Amygdala (tissue), 56 donors: ENCODE measurements around the gene MACROD2.
A peak's percentile ranks its signal among the peaks of the same experiment; 100 is the strongest.

Source experiments
- DNase-seq, 56 donors: peaks; one replicate each; lab custom pipeline; 2025; lab: John Stamatoyannopoulos, UW

MACROD2 gene

DNA sequence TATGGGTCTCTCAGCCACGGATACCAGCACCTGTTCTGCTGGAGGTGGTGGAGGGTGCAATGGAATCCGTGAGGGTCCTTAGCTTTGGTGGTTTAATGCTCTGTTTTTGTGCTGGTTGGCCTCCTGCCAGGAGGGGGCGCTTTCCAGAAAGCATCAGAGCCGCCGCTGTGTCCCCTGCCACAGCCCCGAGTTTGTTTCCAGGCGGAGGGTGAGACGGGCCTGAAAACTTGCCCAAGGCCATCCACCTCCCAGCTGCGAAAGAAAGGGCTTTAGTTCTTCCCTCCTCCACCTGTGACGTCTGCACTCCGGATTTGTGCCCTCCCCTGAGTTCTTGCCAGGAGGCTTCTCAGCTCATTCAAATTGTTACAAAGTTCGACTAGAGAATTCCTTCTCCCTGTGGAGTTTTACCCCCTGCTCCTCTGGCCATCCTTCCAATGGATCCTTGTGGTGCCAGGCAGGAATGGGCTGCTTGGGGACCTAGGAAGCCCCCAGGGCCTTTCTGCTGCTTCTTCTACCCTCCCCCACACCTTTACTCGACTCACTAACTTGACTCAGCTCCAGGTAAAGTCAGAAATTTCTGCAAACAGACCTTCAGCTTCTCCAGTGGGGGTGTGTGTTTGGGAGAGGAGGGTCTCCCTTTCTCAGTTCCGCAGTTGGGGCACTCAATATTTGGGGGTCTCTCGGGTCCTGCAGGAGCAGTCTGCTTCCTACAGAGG lies 1704.3 kb downstream of the MACROD2 start:
- no peak for DNase-seq

GRCh38 chr20:15700147-15700765 lies 1704.9 kb downstream of the MACROD2 start:
- no peak for DNase-seq

DNA sequence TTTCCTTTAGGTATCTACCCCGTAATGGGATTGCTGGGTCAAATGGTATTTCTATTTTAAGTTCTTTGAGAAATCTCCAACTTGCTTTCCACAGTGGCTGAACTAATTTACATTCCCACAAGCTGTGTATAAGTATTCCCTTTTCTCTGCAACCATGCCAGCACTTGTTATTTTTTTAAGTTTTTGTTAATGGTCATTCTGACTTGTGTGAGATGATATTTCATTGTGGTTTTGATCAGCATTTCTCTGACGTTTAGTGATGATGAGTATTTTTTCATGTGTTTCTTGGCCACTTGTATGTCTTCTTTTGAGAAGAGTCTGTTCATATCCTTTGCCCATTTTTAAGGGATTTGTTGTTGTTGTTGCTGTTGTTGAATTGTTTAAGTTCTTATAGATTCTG lies 1706.8 kb downstream of the MACROD2 start:
- DNase-seq, result no peak

DNA sequence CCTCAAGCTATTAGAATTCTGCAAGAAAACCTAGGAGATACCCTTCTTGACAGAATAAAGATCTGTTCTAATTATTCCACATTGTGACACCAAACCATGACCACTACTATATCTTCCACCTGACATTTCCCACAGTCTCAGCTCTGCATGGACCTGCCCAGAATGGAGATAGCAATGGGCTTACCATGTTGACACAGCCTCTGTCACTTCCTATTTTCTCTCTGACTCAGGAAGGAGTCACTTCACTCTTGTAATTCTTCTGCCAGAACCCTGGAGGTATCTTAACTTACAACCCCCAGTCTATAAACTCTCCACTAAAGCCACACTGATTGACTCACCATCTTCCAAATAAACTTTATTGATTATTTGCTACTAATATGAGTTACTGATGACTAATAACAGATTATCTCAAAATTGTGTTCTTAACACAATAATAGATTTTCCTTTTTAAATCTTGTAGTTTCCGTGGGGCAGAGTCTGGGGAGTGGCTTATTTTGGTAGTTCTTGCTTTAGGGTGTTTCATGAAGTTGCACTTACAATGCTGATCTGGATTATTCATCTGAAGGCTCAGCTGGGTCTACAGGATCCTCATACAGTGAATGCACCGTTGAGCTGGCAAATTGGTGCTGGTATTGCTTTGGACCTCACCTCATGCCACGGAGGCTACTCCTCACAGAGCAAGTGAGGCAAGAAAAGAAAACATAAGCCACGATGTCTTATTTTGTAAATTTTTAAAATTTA lies 1708.0 kb downstream of the MACROD2 start:
- DNase-seq, result no peak

GRCh38 chr20:15705975-15706374 lies 1710.7 kb downstream of the MACROD2 start:
- DNase-seq, result no peak

GRCh38 chr20:15706719-15707118 lies 1711.4 kb downstream of the MACROD2 start:
- DNase-seq, result no peak

DNA sequence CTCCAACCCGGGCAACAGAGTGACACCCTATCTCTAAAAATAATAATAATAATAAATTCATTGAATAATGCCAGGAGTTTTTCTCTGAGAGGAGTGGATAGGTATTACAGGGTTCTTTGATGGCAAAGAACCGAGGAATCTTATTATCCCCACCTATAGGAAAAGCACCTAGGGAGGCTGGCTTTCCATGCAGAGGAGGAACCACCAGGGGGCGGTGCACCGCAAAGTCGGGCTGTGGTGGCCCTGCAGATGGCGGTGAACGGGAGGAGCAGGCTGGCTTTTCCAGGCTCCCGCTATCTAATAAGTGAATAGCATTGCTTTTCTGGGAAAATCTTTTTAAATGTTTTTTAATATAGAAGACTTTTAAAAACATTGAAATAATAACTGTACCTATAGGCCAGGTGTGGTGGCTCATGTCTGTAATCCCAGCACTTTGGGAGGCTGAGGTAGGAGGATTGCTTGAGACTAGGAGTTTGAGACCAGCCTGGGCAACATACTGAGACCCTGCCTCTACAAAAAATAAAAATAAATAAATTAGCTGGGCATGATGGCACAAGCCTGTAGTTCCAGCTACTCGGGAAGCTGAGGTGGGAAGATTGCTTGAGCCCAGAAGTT lies 1713.8 kb downstream of the MACROD2 start:
- peak in 10 of 56 donors; percentile 2 to 59 (median 8) for DNase-seq

- no peak for DNase-seq
These were observed 1715.3 kb downstream of the MACROD2 start for GRCh38 chr20:15710636-15711035.

- no peak for DNase-seq
These were observed 1715.9 kb downstream of the MACROD2 start for GRCh38 chr20:15711177-15711576.

GRCh38 chr20:15716256-15716655 lies 1720.9 kb downstream of the MACROD2 start:
- DNase-seq, result no peak

- no peak for DNase-seq
These were observed 1731.1 kb downstream of the MACROD2 start for GRCh38 chr20:15726416-15726815.

- no peak for DNase-seq
These were observed 1738.7 kb downstream of the MACROD2 start for GRCh38 chr20:15734052-15734451.

DNA sequence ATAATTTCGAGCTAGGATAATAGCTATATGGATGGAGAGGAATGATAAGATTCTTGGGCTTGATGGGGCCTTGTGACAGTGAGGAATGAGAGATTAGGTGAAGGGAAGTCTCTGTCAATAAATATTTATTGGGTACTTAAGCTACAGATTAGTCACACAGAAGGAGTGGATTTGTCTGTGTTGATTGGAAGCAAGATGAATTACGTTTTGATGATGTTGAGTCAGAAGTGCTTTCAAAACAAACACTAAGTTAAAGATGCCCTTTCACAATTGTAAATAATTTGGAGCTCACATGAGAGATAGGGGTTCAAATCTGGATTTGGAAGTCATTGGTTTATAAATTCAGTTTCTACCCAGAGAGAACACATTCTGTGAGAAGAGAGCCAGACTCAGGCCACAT lies 1743.7 kb downstream of the MACROD2 start:
- no peak for DNase-seq

GRCh38 chr20:15740046-15740775 lies 1744.9 kb downstream of the MACROD2 start:
- DNase-seq, result no peak

DNA sequence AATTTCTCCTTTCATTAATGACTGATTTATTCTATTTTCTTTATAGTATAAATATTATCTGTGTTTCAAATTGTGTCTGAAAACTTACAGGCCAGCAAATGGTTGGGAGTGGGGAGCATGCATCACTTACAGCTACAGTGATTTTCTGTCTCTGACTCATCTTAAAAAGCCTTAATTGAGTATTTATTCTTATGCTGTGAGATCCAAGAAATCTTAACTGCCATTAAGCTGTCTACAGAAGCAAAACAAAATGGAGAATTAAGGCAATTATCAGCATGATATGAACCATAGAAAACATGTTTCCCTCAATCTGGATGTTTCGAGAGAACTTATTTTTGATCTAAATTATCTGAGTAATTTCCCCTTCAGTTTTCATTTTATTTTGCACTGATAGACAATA lies 1746.8 kb downstream of the MACROD2 start:
- no peak for DNase-seq

GRCh38 chr20:15742627-15743026 lies 1747.3 kb downstream of the MACROD2 start:
- DNase-seq, result no peak

GRCh38 chr20:15756002-15756753 lies 1760.9 kb downstream of the MACROD2 start:
- peak in 5 of 56 donors; percentile 10 to 22 (median 14) for DNase-seq

- no peak for DNase-seq
These were observed 1761.4 kb downstream of the MACROD2 start for GRCh38 chr20:15756754-15757115.

DNA sequence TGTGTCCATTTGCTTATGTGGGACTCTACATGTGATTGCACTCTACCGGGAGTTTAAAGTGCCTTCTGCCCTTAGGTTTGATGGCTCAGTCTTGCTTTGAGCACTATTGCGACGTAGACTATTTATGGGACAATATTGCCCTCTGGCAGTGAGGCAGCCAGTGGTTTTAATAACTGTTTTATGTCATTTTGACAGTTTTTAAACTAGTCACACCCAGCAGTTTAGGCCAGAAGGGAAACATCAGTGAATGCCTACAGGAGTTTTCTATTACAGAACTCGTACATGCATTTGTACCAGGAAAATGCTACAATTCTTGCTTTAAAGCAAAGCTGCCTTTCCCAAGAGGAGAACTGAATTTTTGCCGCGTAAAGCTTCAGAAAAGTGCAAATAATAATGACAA lies 1764.3 kb downstream of the MACROD2 start:
- DNase-seq, result peak in 6 of 56 donors; percentile 2 to 53 (median 8)
